GM15510 (cell line): Measurements from ENCODE around the gene SENP1.

Source experiments
- POLR2A ChIP-seq: IDR thresholded peaks from 3 replicates; pipeline ENCODE4 v1.6.1; 2011; ENCODE audit warnings: borderline replicate concordance; ENCODE audit not compliant: insufficient read length; ENCODE audit errors: extremely low read depth

Gene SENP1

DNA sequence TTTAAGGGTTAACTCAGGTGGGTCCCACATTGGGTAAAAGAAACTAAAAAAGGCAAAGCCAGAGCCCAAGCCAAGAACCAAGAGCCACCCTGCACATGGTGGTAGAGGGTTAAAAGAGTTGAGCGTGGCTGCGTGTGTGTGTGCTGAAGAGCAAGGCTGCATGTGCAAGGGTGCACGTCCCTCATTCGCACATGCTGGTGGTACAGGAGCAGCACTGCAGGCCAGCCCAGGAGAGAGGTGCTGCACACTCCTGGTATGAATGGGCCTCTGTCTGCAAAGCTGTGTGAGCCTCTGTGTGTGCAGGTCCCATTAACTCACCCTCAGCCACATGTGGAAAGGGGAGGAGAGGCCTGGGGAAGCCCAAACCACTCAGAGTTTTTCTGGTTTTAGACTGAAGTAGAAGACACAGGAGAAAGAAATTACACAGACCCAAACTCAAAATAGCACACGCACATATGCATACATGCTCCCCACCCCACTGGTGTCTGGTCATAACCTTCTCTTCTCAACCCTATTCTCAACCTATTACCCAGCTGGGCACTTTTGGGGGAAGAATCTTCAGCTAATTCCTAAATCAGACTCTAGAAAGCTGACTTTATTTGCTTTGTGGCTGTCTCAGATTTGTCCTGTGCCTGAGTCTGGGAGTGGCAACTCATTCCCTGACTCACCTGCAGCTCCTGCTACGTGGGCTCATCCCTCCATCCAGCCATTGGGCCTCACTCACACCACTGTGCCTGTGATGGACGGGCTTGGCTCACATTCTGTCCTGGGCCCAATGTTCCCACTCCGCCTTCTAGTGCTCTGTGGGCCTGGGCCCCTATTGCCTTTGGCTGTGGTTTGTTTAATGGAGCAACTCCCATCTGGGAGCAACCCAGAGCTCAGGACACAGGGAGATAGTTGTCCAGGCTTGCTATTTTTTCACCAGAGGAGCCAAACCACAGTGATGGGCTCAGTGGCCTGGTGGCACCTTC is 70.8 kb downstream of the SENP1 start:
- no peak for TF ChIP-seq POLR2A

DNA sequence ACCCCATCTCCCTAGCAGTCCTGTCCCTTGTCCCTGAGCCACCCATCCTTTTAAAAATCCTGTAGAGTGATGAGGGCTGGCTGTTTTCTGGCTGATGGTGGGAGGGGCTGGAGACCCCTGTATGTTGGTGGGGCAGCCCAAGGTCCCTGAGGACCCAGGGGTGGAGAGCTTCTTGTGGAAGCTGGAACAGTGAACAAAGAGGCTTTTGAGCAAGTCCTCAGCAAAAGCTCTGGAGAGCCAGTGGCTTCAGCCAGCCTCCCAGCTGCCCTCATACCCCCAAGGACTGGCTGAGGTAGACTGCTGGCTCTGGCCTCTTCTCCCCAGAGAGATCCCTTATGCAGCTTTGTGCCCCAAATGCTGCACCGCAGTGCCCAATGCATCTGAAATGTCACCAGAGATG is 72.4 kb downstream of the SENP1 start:
- TF ChIP-seq POLR2A: no peak

DNA sequence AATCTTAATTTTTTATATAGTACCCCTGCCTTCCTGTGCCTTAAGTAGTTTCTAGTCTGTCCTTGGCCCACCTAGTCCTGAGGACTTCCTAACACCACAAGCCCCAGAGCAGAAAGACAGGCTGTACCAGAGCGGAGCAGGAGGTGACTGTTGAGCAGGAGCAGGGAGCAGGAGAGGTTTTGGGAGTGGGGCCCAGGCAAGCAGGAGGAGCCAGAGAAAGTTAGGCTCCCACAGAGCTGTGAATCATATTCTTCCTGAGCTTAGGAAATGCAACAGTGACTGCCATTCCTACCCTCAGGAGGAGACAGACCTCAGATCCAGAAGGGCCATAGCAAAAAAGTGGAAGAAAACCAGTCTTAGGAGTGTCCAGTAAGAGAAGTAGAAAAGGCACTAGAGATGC is 73.3 kb downstream of the SENP1 start:
- no peak for TF ChIP-seq POLR2A

DNA sequence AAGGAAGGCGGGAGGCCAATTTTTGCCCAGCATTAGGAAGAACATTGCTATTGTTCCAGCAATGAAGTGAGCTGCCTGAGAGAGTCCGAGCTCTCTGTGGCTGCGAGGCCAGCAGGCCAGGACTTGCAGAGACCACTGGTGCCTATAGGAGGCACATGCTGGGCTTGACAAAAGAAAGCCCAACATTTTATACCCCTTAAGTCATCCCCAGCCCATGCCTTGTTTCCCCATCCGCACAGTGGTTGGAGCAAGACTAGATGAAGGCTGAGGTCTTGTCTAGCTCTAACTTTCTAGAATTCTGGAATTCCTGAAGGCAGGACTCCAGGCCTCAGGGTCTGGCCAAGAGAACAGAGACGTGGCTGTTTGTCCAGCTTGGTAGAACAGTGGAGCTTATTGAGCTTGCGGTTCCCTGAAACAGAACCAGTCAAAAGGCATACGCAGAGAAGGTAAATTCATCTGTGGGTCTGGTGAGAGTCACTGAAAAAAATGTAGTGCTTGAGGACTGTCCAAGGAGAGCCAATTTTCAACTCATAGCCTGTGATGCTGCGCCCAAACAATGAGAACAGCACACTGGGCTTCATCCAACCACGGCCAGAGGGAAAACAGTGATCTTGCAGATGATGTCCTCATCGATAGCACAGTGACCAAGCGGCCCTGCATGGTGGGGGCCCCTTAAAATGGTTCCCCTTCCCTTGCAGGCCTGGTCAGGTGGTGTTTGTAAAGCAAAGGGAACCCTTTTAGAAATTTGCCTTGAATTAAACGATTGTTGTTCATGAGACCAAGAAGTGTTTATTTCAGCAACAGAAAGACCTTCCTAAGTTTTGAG is 74.5 kb downstream of the SENP1 start:
- no peak for TF ChIP-seq POLR2A

- TF ChIP-seq POLR2A: no peak
These were observed 75.7 kb downstream of the SENP1 start for GRCh38 chr12:48030173-48030650.

GRCh38 chr12:48029491-48030172 is 76.2 kb downstream of the SENP1 start:
- no peak for TF ChIP-seq POLR2A

GRCh38 chr12:48028541-48029431 is 77.1 kb downstream of the SENP1 start:
- no peak for TF ChIP-seq POLR2A

- no peak for TF ChIP-seq POLR2A
These were observed 78.5 kb downstream of the SENP1 start for GRCh38 chr12:48027183-48028002.

GRCh38 chr12:48026060-48026827 is 79.6 kb downstream of the SENP1 start:
- TF ChIP-seq POLR2A: no peak

DNA sequence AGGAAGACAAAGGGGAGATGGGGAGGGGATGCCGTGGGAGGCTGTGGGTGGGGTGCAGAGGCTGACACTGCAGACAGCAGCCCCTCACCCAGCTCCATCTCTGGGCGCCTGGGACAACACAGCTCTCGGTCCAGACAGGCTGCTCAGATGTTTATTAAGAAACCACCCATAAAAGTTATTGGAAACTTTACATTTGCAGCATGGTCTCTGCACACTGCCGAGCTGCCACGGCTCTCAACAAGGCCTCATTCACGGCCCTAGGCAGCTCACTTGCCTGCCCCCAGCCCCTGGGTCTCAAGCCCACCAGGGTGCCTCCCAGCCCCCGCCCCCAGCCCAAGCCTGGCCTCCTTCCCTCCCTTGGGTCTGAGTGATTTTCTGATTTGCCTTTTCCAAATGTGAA is 80.6 kb downstream of the SENP1 start:
- no peak for TF ChIP-seq POLR2A

- TF ChIP-seq POLR2A: no peak
These were observed 81.1 kb downstream of the SENP1 start for GRCh38 chr12:48024735-48025134.

- no peak for TF ChIP-seq POLR2A
These were observed 82.5 kb downstream of the SENP1 start for GRCh38 chr12:48023386-48023785.
